ENCODE results near the gene FOXO1.
A peak's percentile ranks its signal among the peaks of the same experiment; 100 is the strongest.

Gene FOXO1

GRCh38 chr13:40592035-40592434 lies 74.4 kb downstream of the FOXO1 start:
- Histone ChIP-seq H4K20me1 (ENCODE audit: control insufficient read depth, insufficient read depth, low read depth, low read length) (peaks cover 4% of the 10 kb centered on the region), H3K79me2 (ENCODE audit: control insufficient read depth, low read length) (peaks cover 94% of the 10 kb centered on the region), H3K27ac (ENCODE audit: low read depth, low read length) (peak overlapping the region; percentile 99), H3K4me1 (ENCODE audit: control insufficient read depth, low read length) (peaks cover 99% of the 10 kb centered on the region), H3K27me3 (ENCODE audit: control insufficient read depth, low read length) (no peaks in the 10 kb centered on the region), H3K36me3 (ENCODE audit: control insufficient read depth, low read length) (peaks cover 25% of the 10 kb centered on the region), H3F3A (ENCODE audit: control insufficient read depth, insufficient read depth) (peaks cover 78% of the 10 kb centered on the region), H3K4me3 (ENCODE audit: low read length) (peak overlapping the region; percentile 69), H3K9me2 (replicated peaks; ENCODE audit: control insufficient read depth, low read length) (no peaks in the 10 kb centered on the region), H3K9me3 (ENCODE audit: control insufficient read depth, insufficient read depth, low read length) (no peaks in the 10 kb centered on the region), H3K4me2 (ENCODE audit: low read length) (peak overlapping the region; percentile 85)
- TF ChIP-seq EZH2phosphoT487 (IDR thresholded peaks at IDR 0.05; ENCODE audit: borderline replicate concordance, low read length) (no peak), CTCF (IDR thresholded peaks at IDR 0.05; ENCODE audit: low read depth, low read length, poor library complexity, severe bottlenecking) (no peak)

GRCh38 chr13:40591091-40591490 lies 75.3 kb downstream of the FOXO1 start:
- no peak for TF ChIP-seq CTCF (IDR thresholded peaks at IDR 0.05; ENCODE audit: low read depth, low read length, poor library complexity, severe bottlenecking)
- TF ChIP-seq EZH2phosphoT487 (IDR thresholded peaks at IDR 0.05; ENCODE audit: borderline replicate concordance, low read length), result no peak
- Histone ChIP-seq H3K9me3 (ENCODE audit: control insufficient read depth, insufficient read depth, low read length) (no peaks in the 10 kb centered on the region), H3K36me3 (ENCODE audit: control insufficient read depth, low read length) (peaks cover 32% of the 10 kb centered on the region), H3K4me3 (ENCODE audit: low read length) (peak overlapping the region; percentile 69), H3K9me2 (replicated peaks; ENCODE audit: control insufficient read depth, low read length) (no peaks in the 10 kb centered on the region), H3F3A (ENCODE audit: control insufficient read depth, insufficient read depth) (peaks cover 71% of the 10 kb centered on the region), H3K4me2 (ENCODE audit: low read length) (peak overlapping the region; percentile 85), H3K27me3 (ENCODE audit: control insufficient read depth, low read length) (no peaks in the 10 kb centered on the region), H3K4me1 (ENCODE audit: control insufficient read depth, low read length) (peaks cover 99% of the 10 kb centered on the region), H4K20me1 (ENCODE audit: control insufficient read depth, insufficient read depth, low read depth, low read length) (peaks cover 1% of the 10 kb centered on the region), H3K27ac (ENCODE audit: low read depth, low read length) (peak overlapping the region; percentile 99), H3K79me2 (ENCODE audit: control insufficient read depth, low read length) (peaks cover 94% of the 10 kb centered on the region)

- peak overlapping the region; percentile 85 for H3K4me2 ChIP-seq (ENCODE audit: low read length)
- TF ChIP-seq EZH2phosphoT487 (IDR thresholded peaks at IDR 0.05; ENCODE audit: borderline replicate concordance, low read length) (no peak), CTCF (IDR thresholded peaks at IDR 0.05; ENCODE audit: low read depth, low read length, poor library complexity, severe bottlenecking) (no peak)
- H4K20me1 ChIP-seq (ENCODE audit: control insufficient read depth, insufficient read depth, low read depth, low read length), result no peaks in the 10 kb centered on the region
- H3K9me3 ChIP-seq (ENCODE audit: control insufficient read depth, insufficient read depth, low read length), result peaks cover 2% of the 10 kb centered on the region; the same call in 1 of the 2 replicates
- no peaks in the 10 kb centered on the region for H3K27me3 ChIP-seq (ENCODE audit: control insufficient read depth, low read length)
- peaks cover 99% of the 10 kb centered on the region for H3K4me1 ChIP-seq (ENCODE audit: control insufficient read depth, low read length)
- H3K9me2 ChIP-seq (replicated peaks; ENCODE audit: control insufficient read depth, low read length), result no peaks in the 10 kb centered on the region
- H3K4me3 ChIP-seq (ENCODE audit: low read length), result peak overlapping the region; percentile 69
- peaks cover 94% of the 10 kb centered on the region for H3K79me2 ChIP-seq (ENCODE audit: control insufficient read depth, low read length)
- peaks cover 70% of the 10 kb centered on the region for H3F3A ChIP-seq (ENCODE audit: control insufficient read depth, insufficient read depth)
- H3K36me3 ChIP-seq (ENCODE audit: control insufficient read depth, low read length), result peaks cover 38% of the 10 kb centered on the region
- H3K27ac ChIP-seq (ENCODE audit: low read depth, low read length), result peak overlapping the region; percentile 99
These were observed 76.2 kb downstream of the FOXO1 start for GRCh38 chr13:40590112-40590862.
